Right forelimb (tissue), 1 donor: ENCODE measurements around the gene ATP5PO.

Source experiments
- DNase-seq: peaks from one replicate; pipeline ENCODE4 v3.0.0-alpha.2; 2018

The ATP5PO gene

GRCh38 chr21:33915368-33916199 lies at the start of gene ATP5PO:
Gene ATP5PO, minus strand, starts transcription at chr21:33915804. Its CDS starts 41 bp downstream, at chr21:33915763.
- peak; percentile 97 for DNase-seq

- no peak for DNase-seq
Observed at GRCh38 chr21:33964706-33965325, 49.2 kb upstream of the ATP5PO start.

- DNase-seq, result no peak
Observed at GRCh38 chr21:33963848-33964555, 48.4 kb upstream of the ATP5PO start.

- DNase-seq, result no peak
Observed at GRCh38 chr21:33962290-33962689, 46.7 kb upstream of the ATP5PO start.

GRCh38 chr21:33961061-33961460 lies 45.5 kb upstream of the ATP5PO start:
- no peak for DNase-seq

GRCh38 chr21:33959680-33960079 lies 44.1 kb upstream of the ATP5PO start:
- DNase-seq, result no peak

GRCh38 chr21:33954395-33954794 lies 38.8 kb upstream of the ATP5PO start:
- no peak for DNase-seq

- no peak for DNase-seq
Observed at GRCh38 chr21:33951276-33952178, 35.9 kb upstream of the ATP5PO start.

- DNase-seq, result no peak
Observed at GRCh38 chr21:33950431-33951079, 35.0 kb upstream of the ATP5PO start.

GRCh38 chr21:33949516-33950430 lies 34.2 kb upstream of the ATP5PO start:
- no peak for DNase-seq

- DNase-seq, result no peak
Observed at GRCh38 chr21:33948951-33949444, 33.4 kb upstream of the ATP5PO start.

- DNase-seq, result no peak
Observed at GRCh38 chr21:33948096-33948950, 32.7 kb upstream of the ATP5PO start.

- DNase-seq, result no peak
Observed at GRCh38 chr21:33947451-33948095, 32.0 kb upstream of the ATP5PO start.

- DNase-seq, result no peak
Observed at GRCh38 chr21:33945652-33946270, 30.2 kb upstream of the ATP5PO start.

- no peak for DNase-seq
Observed at GRCh38 chr21:33944185-33944763, 28.7 kb upstream of the ATP5PO start.

- DNase-seq, result no peak
Observed at GRCh38 chr21:33943293-33943692, 27.7 kb upstream of the ATP5PO start.

- no peak for DNase-seq
Observed at GRCh38 chr21:33942426-33942825, 26.8 kb upstream of the ATP5PO start.

GRCh38 chr21:33940881-33941245 lies 25.3 kb upstream of the ATP5PO start:
- DNase-seq, result no peak
